ENCODE results near the gene OTOGL.
A peak's percentile ranks its signal among the peaks of the same experiment; 100 is the strongest.
"Not testable (repeated sequence)": the region's sequence is repeated elsewhere in the genome, so short reads cannot be mapped to it uniquely, and the experiment has no call there.

Gene OTOGL

DNA sequence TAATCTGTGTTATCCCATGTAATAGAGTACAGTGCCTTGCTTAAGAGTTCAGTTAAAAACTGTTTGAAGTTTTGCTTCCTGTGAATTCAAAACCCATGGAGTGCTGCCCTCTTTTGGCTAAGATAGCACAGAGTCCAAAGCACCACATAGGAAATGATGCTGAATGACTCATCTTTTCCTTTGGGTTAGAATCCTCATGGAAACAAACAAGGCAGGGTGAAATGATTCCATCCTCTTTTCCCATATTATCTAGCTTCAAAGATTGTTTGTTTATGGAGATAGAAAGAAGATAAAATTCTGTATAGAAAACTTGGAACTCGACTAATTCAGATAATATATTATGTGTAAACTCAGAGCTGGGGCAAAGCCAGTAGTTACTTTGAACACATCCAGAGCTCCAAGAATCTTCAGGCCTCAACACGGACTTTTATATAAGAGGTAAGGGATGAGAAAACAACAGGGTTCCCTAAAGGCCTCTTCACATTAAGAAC is 87.4 kb downstream of the OTOGL start:
- peak; percentile 59 for DNase-seq

- peak; percentile 56 for DNase-seq
Observed at GRCh38 chr12:80187660-80188090, 88.3 kb downstream of the OTOGL start.

- DNase-seq = no peak
Observed at GRCh38 chr12:80188576-80188975, 89.2 kb downstream of the OTOGL start.

DNA sequence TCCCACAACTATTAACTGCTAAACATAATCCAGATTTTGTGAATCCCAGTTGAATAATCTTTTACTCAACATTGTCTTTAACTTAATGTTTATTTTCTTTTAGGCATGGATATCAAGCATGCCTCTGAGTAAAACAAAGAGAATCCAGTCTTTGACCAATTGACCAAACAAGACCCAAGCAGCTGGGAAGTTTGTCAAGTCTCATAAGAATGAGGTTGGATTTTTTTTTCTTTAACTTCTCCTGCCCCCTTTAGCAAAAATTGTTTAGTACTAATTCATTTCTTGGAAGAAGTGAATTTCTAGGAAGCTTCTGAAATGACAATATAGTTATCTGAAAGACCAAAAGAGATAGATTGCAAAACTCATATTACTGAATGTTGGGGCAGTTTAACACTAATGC is 89.9 kb downstream of the OTOGL start:
- DNase-seq = no peak

DNA sequence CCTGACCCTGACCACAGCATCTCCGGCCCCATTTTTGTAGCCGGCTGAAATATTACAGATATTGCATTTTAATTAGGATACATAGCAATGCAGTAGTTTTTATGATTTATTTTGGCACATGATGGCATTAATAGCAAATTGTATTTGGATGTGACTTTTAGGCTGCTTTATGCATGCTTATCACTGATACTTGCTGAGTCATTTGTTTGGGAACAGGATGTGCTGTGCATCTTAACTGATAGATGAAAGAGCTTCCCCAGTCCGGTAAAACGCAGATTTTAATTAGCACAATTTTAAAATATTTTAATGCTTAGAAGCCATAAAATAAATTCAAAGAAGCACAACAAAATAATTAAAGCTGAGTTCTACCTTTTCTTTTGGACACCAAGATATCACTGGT is 90.7 kb downstream of the OTOGL start:
- DNase-seq = no peak

GRCh38 chr12:80192087-80192486 is 92.8 kb downstream of the OTOGL start:
- no peak for DNase-seq

GRCh38 chr12:80193865-80194264 is 94.5 kb downstream of the OTOGL start:
- no peak for DNase-seq

DNA sequence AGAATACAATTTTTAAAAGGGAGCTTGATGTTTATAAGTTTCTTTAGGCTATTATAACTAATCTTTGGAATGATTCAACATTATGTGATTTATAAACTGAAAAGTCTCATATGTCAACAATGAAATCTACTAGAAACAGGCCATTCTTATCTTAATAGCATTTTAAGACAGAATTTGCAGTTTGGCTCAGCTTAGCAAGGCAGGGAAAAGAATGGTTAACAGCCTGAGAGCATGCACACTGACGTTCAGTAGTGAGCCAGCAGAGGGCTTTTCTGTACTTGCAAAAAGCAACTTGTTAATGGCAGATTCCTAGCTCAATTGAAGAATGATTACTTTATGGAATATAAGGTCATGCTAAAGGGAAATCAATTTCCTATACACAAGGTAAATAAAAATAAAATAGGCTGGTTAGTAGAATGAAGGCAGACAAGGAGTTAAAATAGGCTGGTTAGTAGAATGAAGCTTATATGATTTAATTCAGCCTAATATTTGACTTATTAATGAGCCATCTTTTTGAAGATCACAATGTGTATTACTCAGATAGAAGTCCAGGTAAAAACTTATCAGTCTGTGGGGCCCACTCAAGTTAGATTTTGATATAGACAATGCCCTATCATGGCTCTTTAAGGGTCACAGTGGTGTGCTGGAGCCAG is 95.9 kb downstream of the OTOGL start:
- peak; percentile 13 for DNase-seq

- no peak for DNase-seq
Observed at GRCh38 chr12:80195737-80196136, 96.4 kb downstream of the OTOGL start.

- no peak for DNase-seq
Observed at GRCh38 chr12:80196419-80196818, 97.1 kb downstream of the OTOGL start.

- no peak for DNase-seq
Observed at GRCh38 chr12:80198782-80199337, 99.5 kb downstream of the OTOGL start.

DNA sequence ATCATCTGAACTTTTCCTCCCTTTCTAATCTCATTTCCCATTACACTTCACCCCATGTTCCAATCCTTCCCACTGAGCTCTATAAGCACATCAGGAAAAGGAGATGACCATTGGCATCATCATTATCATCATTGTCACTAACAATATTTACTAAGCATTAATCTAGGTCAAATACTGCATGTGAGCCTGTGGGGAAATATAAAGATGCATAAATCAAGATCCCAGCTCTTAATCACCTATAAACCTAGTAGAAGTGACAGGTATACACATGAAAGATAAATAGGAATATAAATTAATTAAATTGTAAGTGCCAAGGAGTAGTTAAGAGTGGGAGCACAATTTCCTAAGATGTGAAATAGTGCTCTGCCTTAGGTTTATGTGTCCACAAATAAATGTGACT is 100.6 kb downstream of the OTOGL start:
- DNase-seq = no peak

DNA sequence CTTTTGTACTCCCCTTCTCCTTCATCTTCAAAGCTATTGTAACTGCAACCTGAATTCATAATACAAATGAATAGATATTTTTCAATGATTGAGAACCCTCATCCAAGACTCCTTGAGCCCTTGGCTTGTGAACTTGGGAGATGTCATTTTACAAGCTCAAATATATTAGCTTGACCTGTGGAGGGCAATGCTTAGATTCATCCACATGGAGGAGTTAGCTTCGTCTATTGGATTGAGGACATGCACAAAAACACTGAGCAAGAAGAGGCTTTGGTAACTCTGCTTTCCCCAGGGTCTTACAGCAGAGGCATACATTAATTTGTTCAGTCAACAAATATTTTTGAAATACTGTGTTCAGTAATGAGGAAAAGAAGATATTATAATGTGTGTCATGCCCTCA is 101.1 kb downstream of the OTOGL start:
- no peak for DNase-seq

DNA sequence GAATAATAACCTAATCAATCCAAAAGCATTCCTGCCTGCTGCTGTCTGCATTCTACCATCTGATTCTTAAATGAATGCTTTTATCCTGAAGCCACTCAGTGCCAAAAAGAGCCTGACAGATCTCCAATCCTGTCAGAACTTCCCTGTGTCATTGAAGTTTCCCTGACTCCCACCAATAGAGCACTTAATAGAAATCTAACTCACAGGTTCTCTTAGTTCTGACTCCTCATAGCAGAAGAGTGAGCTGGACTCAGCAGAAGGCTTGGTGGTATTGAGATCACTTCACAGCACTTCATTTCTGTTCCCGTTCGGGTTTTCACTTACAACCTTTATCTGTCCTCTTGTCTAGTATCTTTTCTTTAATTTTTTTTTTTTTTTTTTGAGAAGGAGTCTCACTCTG is 102.6 kb downstream of the OTOGL start:
- no peak for DNase-seq

DNA sequence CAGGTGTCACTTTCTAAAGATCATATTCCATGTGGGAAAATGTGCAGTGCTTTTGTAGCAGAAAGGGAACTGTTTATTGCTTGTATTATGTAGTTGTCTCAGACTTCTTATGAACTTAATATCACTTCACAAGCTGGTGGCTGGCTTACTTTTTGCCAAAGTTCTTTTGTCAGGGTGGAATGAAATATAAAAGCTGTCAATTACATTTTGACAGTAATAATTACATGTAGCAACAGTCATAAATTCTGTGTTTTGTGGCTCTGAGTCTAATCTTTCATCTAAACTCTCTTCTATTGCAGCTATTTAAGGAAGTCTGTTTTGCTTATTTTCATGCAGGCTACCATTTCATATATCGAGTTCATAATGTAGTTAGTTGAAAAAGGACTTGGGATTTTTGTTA is 106.6 kb downstream of the OTOGL start:
- no peak for DNase-seq

DNA sequence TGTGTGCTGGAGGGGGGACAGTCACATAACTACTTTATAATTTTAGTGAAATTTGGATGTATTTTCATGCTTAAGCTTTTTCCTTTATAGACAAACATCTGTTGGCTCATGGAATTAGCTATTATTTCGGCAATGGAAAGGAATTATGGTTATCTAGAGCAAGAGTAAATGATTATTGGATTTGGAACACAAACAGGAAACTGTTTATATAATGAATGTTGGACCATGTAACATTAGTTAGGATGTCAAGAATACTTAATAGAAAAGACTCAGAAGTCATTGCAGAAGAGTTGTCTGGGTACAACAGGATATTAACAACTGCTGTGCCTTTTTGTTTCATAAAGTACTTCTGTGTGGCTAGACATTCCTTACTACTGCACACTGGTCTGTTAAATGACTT is 108.7 kb downstream of the OTOGL start:
- no peak for DNase-seq

- no peak for DNase-seq
Observed at GRCh38 chr12:80211671-80212070, 112.3 kb downstream of the OTOGL start.

DNA sequence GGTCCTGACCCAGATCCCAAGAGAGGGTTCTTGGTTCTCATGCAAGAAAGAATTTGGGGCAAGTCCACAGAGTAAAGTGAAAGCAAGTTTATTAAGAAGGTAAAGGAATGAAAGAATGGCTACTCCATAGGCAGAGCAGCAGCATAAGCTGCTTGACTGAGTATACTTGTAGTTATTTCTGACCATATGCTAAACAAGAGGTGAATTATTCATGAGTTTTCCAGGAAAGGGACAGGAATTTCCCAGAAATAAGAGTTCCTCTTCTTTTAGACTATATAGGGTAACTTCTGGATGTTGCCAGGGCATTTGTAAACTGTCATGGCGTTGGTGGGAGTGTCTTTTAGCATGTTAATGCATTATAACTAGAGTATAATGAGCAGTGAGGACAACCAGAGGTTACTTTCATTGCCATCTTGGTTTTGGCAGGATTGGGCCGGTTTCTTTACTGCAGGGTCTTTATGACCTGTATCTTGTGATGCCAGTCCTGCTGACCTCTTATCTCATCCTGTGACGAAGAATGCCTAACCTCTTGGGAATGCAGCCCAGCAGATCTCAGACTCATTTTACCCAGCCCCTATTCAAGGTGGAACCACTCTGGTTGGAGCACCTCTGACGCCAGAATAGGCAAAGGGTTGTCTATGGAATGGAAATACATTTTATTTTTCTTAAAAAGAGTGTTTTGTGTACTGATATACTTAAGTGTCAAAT is 113.8 kb downstream of the OTOGL start:
- DNase-seq = no peak

DNA sequence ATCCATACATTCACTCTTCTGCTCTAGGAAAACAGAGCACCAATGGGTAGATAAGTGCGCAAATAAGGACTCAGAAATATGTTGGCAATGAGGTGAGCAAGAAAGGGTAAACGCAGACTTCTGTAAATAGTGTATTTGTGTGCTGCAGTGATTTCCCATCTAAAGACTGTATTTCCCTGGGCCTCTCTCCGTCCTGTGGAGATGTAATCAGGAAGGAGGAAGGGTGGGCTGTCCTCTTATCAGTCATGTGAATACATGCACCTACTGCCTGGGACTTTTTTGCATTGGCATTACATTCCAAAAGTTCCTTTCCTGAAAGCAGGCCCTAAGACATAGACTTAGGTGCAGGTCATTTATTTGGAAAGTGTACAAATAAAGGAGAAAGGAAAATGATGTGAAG is 114.5 kb downstream of the OTOGL start:
- no peak for DNase-seq

GRCh38 chr12:80217011-80217535 is 117.7 kb downstream of the OTOGL start:
- no peak for DNase-seq

DNA sequence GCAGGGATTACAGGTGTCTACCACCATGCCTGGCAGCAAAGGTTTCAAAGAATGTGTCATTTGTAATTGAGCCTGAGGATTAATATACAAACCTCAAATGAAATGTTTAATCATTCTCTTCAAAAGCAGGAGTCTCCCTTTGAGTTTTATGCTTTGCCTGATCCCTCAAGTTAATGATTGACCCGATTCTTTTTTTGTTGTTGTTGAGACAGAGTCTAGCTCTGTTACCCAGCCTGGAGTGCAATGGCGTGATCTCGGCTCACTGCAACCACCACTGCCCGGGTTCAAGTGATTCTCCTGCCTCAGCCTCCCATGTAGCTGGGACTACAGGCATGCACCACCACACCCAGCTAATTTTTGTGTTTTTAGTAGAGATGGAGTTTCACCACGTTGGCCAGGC is 119.6 kb downstream of the OTOGL start:
- not testable (repeated sequence) for DNase-seq

DNA sequence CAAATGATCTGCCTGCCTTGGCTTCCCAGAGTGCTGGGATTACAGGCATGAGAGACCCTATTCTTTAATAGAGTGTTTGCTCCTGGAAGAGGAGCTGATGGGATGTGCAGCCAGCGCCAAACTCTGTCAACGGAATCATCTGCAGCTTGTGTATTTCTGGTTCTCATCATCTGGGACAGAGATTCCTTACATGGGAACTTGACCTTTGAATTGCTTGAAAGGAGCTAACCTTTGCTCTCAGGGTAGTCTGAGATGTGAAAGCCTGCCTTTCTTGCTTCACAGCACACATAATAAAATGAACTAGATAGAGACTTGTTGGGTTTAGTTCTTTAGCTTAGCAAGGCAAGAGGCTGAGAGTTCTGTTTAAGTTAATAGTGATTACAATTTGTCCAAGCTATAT is 120.0 kb downstream of the OTOGL start:
- no peak for DNase-seq

DNA sequence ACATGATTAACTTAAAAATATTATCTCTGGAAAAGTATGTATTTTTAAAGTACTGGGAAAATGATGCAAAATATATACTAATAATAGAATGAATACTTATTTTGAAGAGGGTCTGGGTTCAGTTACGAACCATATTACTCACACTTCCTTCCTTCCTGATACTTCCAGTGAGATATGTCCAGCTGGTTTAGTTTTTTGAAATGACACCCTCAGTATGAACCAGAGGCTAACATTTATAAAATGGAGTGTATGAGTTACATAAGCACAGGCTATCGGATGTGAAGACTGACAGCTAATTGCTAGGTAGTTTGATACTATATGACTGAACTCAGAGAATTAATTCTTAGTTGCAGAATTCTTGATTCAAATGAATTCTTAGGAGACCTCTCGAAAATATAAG is 122.9 kb downstream of the OTOGL start:
- DNase-seq = no peak

GRCh38 chr12:80226576-80226975 is 127.2 kb downstream of the OTOGL start:
- DNase-seq = no peak

Data from activated CD4-positive, alpha-beta T cell treated with anti-CD3 and anti-CD28 coated beads, Interleukin-2, Interleukin-6, amounts not matched to agents 100 ng/mL and 50 ng/mL, durations not matched to agents 16 hours and 8 hours (primary cell).